ENCODE results near the gene GLI3. TPM values are rescaled to one million over a fixed set of nuclear protein-coding genes. Genes with fewer than 3 reads are reported as not detected.

The GLI3 gene
- total and polyA plus RNA-seq, 2 of the 8 experiments (the other 6 are each of a cell fraction or from before 2014, with no cell fraction given): 8.0 to 31.1 TPM

- Histone ChIP-seq H2BK20ac (ENCODE audit: low read length) (no peak overlapping the region), H3K9ac (replicated peaks in 1 of 4; ENCODE audit: extremely low read depth in 1 of 4, low read depth in 3 of 4, low read length in 3 of 4) (no peak overlapping the region), H4K91ac (replicated peaks; ENCODE audit: insufficient read length, low read length) (no peak overlapping the region), H2BK120ac (replicated peaks; ENCODE audit: low read depth, low read length) (no peak overlapping the region), H3K4me3 (ENCODE audit: extremely low read depth in 1 of 4, insufficient read depth in 2 of 4, low read depth in 3 of 4, low read length in 4 of 4) (no peak overlapping the region), H3K36me3 (ENCODE audit: control insufficient read depth in 2 of 4, insufficient read depth in 4 of 4, low read length in 3 of 4) (peaks cover 0 to 12% (median 3%) of the 10 kb centered on the region in 4 experiments; a peak in 5 of 8 replicates), H4K8ac (ENCODE audit: extremely low read depth, insufficient read depth, low read length) (no peak overlapping the region), H3K18ac (ENCODE audit: extremely low read depth, low read length) (no peak overlapping the region), H2BK12ac (ENCODE audit: low read depth, low read length) (0 out of 2 replicates have a peak overlapping the region, but pooled peaks have one; percentile 53), H2BK15ac (ENCODE audit: low read length) (peak overlapping the region; percentile 34; the same call in 1 of the 2 replicates), H3K4me1 (replicated peaks in 1 of 4; ENCODE audit: control insufficient read depth in 3 of 4, insufficient read depth in 4 of 4, low read length in 3 of 4) (peaks cover 6 to 26% (median 14%) of the 10 kb centered on the region in 4 experiments; a peak in 6 of 7 replicates), H3K56ac (replicated peaks; ENCODE audit: insufficient read length, low read depth, low read length) (no peak overlapping the region), H3K9me3 (ENCODE audit: insufficient read depth in 2 of 2, low read depth in 1 of 2, low read length in 1 of 2) (no peaks in the 10 kb centered on the region), H3K14ac (ENCODE audit: insufficient read length) (no peak overlapping the region), H3K79me1 (ENCODE audit: low read depth, low read length) (no peaks in the 10 kb centered on the region), H4K20me1 (replicated peaks in 1 of 2; ENCODE audit: control insufficient read depth in 1 of 2, insufficient read depth in 2 of 2, low read length in 2 of 2) (no peaks in the 10 kb centered on the region), H2AK5ac (ENCODE audit: low read depth, low read length) (no peak overlapping the region; the same call in none of the 2 replicates), H3K79me2 (ENCODE audit: control insufficient read depth in 1 of 2, insufficient read depth in 2 of 2, low read length in 2 of 2) (no peaks in the 10 kb centered on the region), H3K23ac (ENCODE audit: insufficient read length) (no peak overlapping the region), H3K4me2 (ENCODE audit: insufficient read depth in 1 of 2, low read depth in 2 of 2, low read length in 2 of 2) (no peak overlapping the region; a peak in 1 of 4 replicates), H3K27ac (ENCODE audit: low read depth, low read length) (no peak overlapping the region), H3K23me2 (ENCODE audit: low read depth, low read length) (no peaks in the 10 kb centered on the region), H3K4ac (replicated peaks; ENCODE audit: insufficient read length, low read depth, low read length) (no peak overlapping the region), H2AFZ (ENCODE audit: low read length) (no peak overlapping the region), H3K27me3 (replicated peaks in 1 of 4; ENCODE audit: control insufficient read depth in 3 of 4, extremely low read depth in 1 of 4, insufficient read depth in 3 of 4, low read length in 3 of 4) (no peaks in the 10 kb centered on the region), H4K5ac (ENCODE audit: insufficient read length, low read depth, low read length) (no peak overlapping the region), H2BK5ac (ENCODE audit: low read depth, low read length) (peak overlapping the region; percentile 4; the same call in 1 of the 2 replicates)
- DNase-seq (ENCODE audit: low read depth in 1 of 2, low spot score in 2 of 2): no peak
- 64% methylated on average over 6 of the region's 6 CpGs; no CpG with 5 or more reads in 1 of the 2 experiments for whole genome bisulfite sequencing, 2 experiments (ENCODE audit: extremely low coverage in 1 of 2, insufficient coverage in 1 of 2, insufficient read length in 1 of 2, insufficient replicate concordance in 2 of 2, low coverage in 1 of 2, low lambda C conversion rate in 2 of 2, missing lambda C conversion rate in 1 of 2)
- no peak for TF ChIP-seq SAP30 (IDR thresholded peaks at IDR 0.05; ENCODE audit: insufficient read depth, insufficient replicate concordance, low read length)
- no peak for TF ChIP-seq BRCA1 (IDR thresholded peaks at IDR 0.05; ENCODE audit: low read depth, low read length)
- no peak for TF ChIP-seq RXRA (IDR thresholded peaks at IDR 0.05; ENCODE audit: insufficient read depth, low read depth, low read length)
- TF ChIP-seq JUN (IDR thresholded peaks at IDR 0.05; ENCODE audit: low read depth, low read length): no peak
- no peak for TF ChIP-seq SIX5 (IDR thresholded peaks at IDR 0.05; ENCODE audit: low read depth, low read length)
- ChIA-PET POLR2A (ENCODE audit: partially characterized antibody) (no interaction called here), CTCF (ENCODE audit: partially characterized antibody) (interaction anchor here (0.6 to 1.8 kb wide), 6 partner anchors 15 to 672 kb away, joined by 3 to 4 read pairs (median 3); no protein-coding TSS in a partner anchor)
- FAIRE-seq: no peak
Measured at GRCh38 chr7:42029405-42029804, 207.6 kb downstream of the GLI3 start.
